HCT116 (cell line): ENCODE results near the gene KLHDC7B. TPM values are rescaled to one million over a fixed set of nuclear protein-coding genes. Genes with fewer than 3 reads are reported as not detected.

Experiments used
- ATAC-seq: fragments of 200-7000 bp; cut with Tn5 transposase; 2 replicates; pipeline ENCODE4 v1.9.1; 2020; ENCODE audit warnings: mild to moderate bottlenecking, moderate library complexity
- BruUV-seq: library from RNA; stranded (reverse); fragments of 400-500 nt; replicated peaks from 2 replicates; lab custom pipeline; 2021; lab: Mats Ljungman, UMichigan
- CTCF ChIA-PET: fragments of 300-600 bp; sonication (Branson Sonifier 250); formaldehyde crosslinking; loops from one replicate; lab custom pipeline; 2021; ENCODE audit warnings: antibody characterized with exemption; lab: Charles Lee
- POLR2A ChIA-PET: fragments of 300-600, 350-600 bp; sonication (Branson Sonifier 250); formaldehyde crosslinking; loops from one replicate; lab custom pipeline; 2021; ENCODE audit warnings: antibody characterized with exemption; lab: Charles Lee
- RAD21 ChIA-PET, 2 experiments: fragments of 300-600 bp; sonication (Branson Sonifier 250); formaldehyde crosslinking; loops; one replicate each; lab custom pipeline; 2023; ENCODE audit warnings: low total read pairs in 2 of 2; ENCODE audit not compliant: uncharacterized antibody in 2 of 2, unreplicated experiment in 2 of 2, low non-redundant PET in 1 of 2; lab: Charles Lee
- DNase-seq: peaks from one replicate; pipeline ENCODE4 v3.0.0-alpha.2; 2010; ENCODE audit warnings: low read depth, low spot score
- H2AFZ ChIP-seq: fragments of 200-600 bp; shearing (Covaris generic), sonication (generic); 2 replicates; pipeline ENCODE4 v1.6.1; 2017; ENCODE audit warnings: low read depth, mixed run types, mixed read lengths, antibody characterized with exemption, low read length; ENCODE audit not compliant: poor library complexity, severe bottlenecking
- H3K27ac ChIP-seq: 2 replicates; pipeline ENCODE4 v1.5.1; 2012; ENCODE audit warnings: low read depth, low read length
- H3K27me3 ChIP-seq: fragments of 200-600 bp; sonication (generic); 2 replicates; pipeline ENCODE4 v1.6.1; 2016; ENCODE audit warnings: mixed run types, low read length, mixed read lengths; ENCODE audit not compliant: insufficient read depth
- H3K36me3 ChIP-seq, 2 experiments: fragments of 200-500 bp in 1 of 2; fragments of 200-600 bp in 1 of 2; sonication (Bioruptor generic) in 1 of 2; sonication (generic) in 1 of 2; 2 replicates each; pipeline versions ENCODE4 v1.5.1 to v1.6.1; 2014 to 2016; ENCODE audit warnings: low read length in 2 of 2, inconsistent platforms in 1 of 2, mixed read lengths in 1 of 2, mixed run types in 1 of 2; ENCODE audit not compliant: insufficient read depth in 2 of 2, control insufficient read depth in 1 of 2
- H3K4me1 ChIP-seq, 2 experiments: fragments of 200-600 bp in 1 of 2; sonication (generic) in 1 of 2; 2 replicates each; pipeline versions ENCODE4 v1.5.1 to v1.6.1; 2012 to 2017; ENCODE audit warnings: low read length in 2 of 2, inconsistent platforms in 1 of 2, mild to moderate bottlenecking in 1 of 2, mixed read lengths in 1 of 2, mixed run types in 1 of 2, moderate library complexity in 1 of 2; ENCODE audit not compliant: insufficient read depth in 2 of 2, control insufficient read depth in 1 of 2
- H3K4me2 ChIP-seq: fragments of 200-600 bp; sonication (generic); 2 replicates; pipeline ENCODE4 v1.6.1; 2017; ENCODE audit warnings: mixed run types, low read length, mixed read lengths
- H3K4me3 ChIP-seq, 2 experiments: fragments of 200-600 bp in 1 of 2; sonication (generic) in 1 of 2; replicated peaks in 1 of 2; 2 replicates each; pipeline ENCODE4 v1.5.1; 2011 to 2016; ENCODE audit warnings: low read length in 2 of 2, control low read depth in 1 of 2, low read depth in 1 of 2, mild to moderate bottlenecking in 1 of 2, mixed read lengths in 1 of 2, mixed run types in 1 of 2
- H3K79me2 ChIP-seq: fragments of 200-600 bp; sonication (generic); 2 replicates; pipeline ENCODE4 v1.6.1; 2017; ENCODE audit warnings: mild to moderate bottlenecking, mixed run types, low read length, moderate library complexity, mixed read lengths; ENCODE audit not compliant: insufficient read depth
- H3K9ac ChIP-seq: fragments of 200-600 bp; sonication (generic); 2 replicates; pipeline ENCODE4 v1.6.1; 2016; ENCODE audit warnings: low read length, mixed read lengths
- H3K9me2 ChIP-seq: fragments of 200-600 bp; sonication (generic), shearing (Covaris generic); 2 replicates; pipeline ENCODE4 v1.6.1; 2017; ENCODE audit warnings: mixed run types, mild to moderate bottlenecking, moderate library complexity; ENCODE audit not compliant: insufficient read depth
- H3K9me3 ChIP-seq, 2 experiments: fragments of 200-500 bp in 1 of 2; fragments of 200-600 bp in 1 of 2; sonication (Bioruptor generic) in 1 of 2; sonication (generic) in 1 of 2; 2 replicates each; pipeline ENCODE4 v1.6.1; 2014 to 2017; ENCODE audit warnings: low read length in 2 of 2, mixed read lengths in 2 of 2, inconsistent platforms in 1 of 2, low read depth in 1 of 2, mild to moderate bottlenecking in 1 of 2, mixed run types in 1 of 2, moderate library complexity in 1 of 2; ENCODE audit not compliant: control insufficient read depth in 1 of 2, insufficient read depth in 1 of 2
- H4K20me1 ChIP-seq: fragments of 200-600 bp; sonication (generic), shearing (Covaris generic); 2 replicates; pipeline ENCODE4 v1.6.1; 2017; ENCODE audit warnings: mixed run types, mild to moderate bottlenecking, moderate library complexity; ENCODE audit not compliant: insufficient read depth
- CBX3 ChIP-seq: IDR thresholded peaks from 2 replicates; pipeline ENCODE4 v1.6.1; 2012; ENCODE audit warnings: low read depth
- CEBPB ChIP-seq: IDR thresholded peaks from 2 replicates; pipeline ENCODE4 v1.6.1; 2012; ENCODE audit warnings: low read depth
- EGR1 ChIP-seq: IDR thresholded peaks from 2 replicates; pipeline ENCODE4 v1.6.1; 2012; ENCODE audit warnings: low read depth
- FOSL1 ChIP-seq: IDR thresholded peaks from 2 replicates; pipeline ENCODE4 v1.6.1; 2012; ENCODE audit warnings: low read depth
- POLR2A ChIP-seq: IDR thresholded peaks from 2 replicates; pipeline ENCODE4 v1.7.0; 2011; ENCODE audit warnings: borderline replicate concordance; ENCODE audit not compliant: insufficient read depth, insufficient read length; ENCODE audit errors: extremely low read depth
- POLR2AphosphoS5 ChIP-seq: IDR thresholded peaks from 2 replicates; pipeline ENCODE4 v1.6.1; 2011; ENCODE audit warnings: mild to moderate bottlenecking, low read depth, low read length, moderate library complexity
- SRF ChIP-seq: IDR thresholded peaks from 2 replicates; pipeline ENCODE4 v1.6.1; 2012; ENCODE audit warnings: low read depth
- TCF7L2 ChIP-seq: IDR thresholded peaks from 2 replicates; pipeline ENCODE4 v1.7.0; 2011; ENCODE audit warnings: borderline replicate concordance, inconsistent platforms; ENCODE audit not compliant: insufficient read depth, insufficient read length; ENCODE audit errors: extremely low read depth
- YY1 ChIP-seq: IDR thresholded peaks from 2 replicates; pipeline ENCODE4 v1.6.1; 2011; ENCODE audit warnings: low read length, low read depth, moderate library complexity, mild to moderate bottlenecking; ENCODE audit not compliant: insufficient replicate concordance; ENCODE audit errors: extremely low read depth
- ZNF274 ChIP-seq: fragments of 200-500 bp; sonication (Bioruptor generic); IDR thresholded peaks from 2 replicates; pipeline ENCODE4 v1.6.1; 2014; ENCODE audit warnings: mild to moderate bottlenecking, low read depth, low read length, inconsistent platforms
- intact Hi-C: fragments of 100-400 bp; cut with micrococcal nuclease; formaldehyde crosslinking; loops from 2 replicates; pipeline ENCODE4 v1.10.0; 2022
- total RNA-seq: library from RNA; stranded (reverse); gene quantifications from one replicate; pipeline ENCODE4 v1.2.1, GENCODE V29; 2021; ENCODE audit not compliant: unreplicated experiment
- TF ChIP-seq, protein P1 (sequence below): IDR thresholded peaks from 2 replicates; pipeline ENCODE4 v1.6.1; 2012
- TF ChIP-seq, protein P2 (sequence below), 3 experiments: fragments of 200-600 bp in 1 of 3; sonication (generic) in 1 of 3; IDR thresholded peaks in 2 of 3; conservative IDR thresholded peaks in 1 of 3; 2 replicates each; pipeline ENCODE4 v1.5.1; 2012 to 2017; ENCODE audit warnings: low read depth in 2 of 3, low read length in 2 of 3, antibody characterized with exemption in 1 of 3, borderline replicate concordance in 1 of 3, control low read depth in 1 of 3, mild to moderate bottlenecking in 1 of 3, mixed read lengths in 1 of 3, mixed run types in 1 of 3, moderate library complexity in 1 of 3; ENCODE audit not compliant: insufficient read depth in 1 of 3
- TF ChIP-seq, protein P3 (sequence below): IDR thresholded peaks from 2 replicates; pipeline ENCODE4 v1.6.1; 2012

Gene KLHDC7B
- total RNA-seq, 1 experiment from 2014 or later: 0.69 TPM

DNA sequence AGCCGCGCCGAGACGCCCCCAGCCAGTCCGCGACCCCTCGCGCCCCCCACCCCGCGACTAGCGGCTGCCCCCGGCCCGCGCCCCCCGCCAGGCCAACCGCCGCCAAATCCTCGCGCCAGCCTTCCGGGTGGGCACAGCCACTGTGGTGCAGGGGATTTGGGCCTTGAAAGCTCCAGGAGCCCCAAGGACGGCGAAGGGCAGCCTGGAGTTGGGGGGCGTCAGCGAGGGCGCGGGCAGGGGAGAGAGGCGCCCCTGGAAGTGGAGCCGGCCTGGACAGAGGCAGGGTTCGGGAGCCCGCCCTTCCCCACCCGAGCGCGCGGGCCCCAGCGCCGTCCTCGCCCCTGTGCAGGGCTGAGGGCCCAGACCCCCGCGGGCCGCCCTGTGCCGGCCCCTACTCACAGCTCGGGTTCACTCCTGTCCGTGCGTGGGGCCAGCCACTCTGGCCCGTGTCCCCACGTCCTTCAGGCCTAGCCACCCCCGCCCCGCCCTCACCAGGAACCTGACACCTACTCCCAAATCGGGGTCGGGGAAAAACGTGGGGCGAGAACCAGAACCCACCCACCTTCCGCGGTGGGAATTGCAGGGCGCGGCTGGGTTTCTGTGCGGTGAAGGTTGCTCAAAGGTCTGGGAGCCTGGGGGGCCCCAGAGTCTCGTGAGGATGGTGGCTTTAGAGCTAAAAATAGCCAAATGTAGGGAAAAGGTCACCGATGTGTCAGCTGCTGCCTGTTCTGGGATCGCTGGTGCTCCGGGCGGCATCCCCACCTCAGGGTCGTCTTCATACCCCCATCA lies 32.5 kb downstream of the KLHDC7B start, which contains the start of gene CPT1B:
TSS of gene CPT1B (minus strand) at position 441 of the 789 bp plus-strand sequence. CDS start 512 bp downstream, outside the sequence.
- Histone ChIP-seq H3K27ac (no peak within 1 kb of the TSS), H3K4me3 (no peak within 1 kb of the TSS)

More for the DNA sequence above, 32.5 kb downstream of the KLHDC7B start, which contains the start of gene CPT1B:
- H3K36me3 ChIP-seq: no peaks in the 10 kb centered on the region; a peak in 2 of 4 replicates
- TF ChIP-seq TCF7L2 (no peak), SRF (no peak), POLR2A (no peak), POLR2AphosphoS5 (no peak), CBX3 (no peak), CEBPB (no peak), EGR1 (no peak), FOSL1 (no peak), YY1 (no peak), ZNF274 (no peak)
- TF ChIP-seq, protein P1, sequence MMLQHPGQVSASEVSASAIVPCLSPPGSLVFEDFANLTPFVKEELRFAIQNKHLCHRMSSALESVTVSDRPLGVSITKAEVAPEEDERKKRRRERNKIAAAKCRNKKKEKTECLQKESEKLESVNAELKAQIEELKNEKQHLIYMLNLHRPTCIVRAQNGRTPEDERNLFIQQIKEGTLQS: no peak
- TF ChIP-seq, protein P2, sequence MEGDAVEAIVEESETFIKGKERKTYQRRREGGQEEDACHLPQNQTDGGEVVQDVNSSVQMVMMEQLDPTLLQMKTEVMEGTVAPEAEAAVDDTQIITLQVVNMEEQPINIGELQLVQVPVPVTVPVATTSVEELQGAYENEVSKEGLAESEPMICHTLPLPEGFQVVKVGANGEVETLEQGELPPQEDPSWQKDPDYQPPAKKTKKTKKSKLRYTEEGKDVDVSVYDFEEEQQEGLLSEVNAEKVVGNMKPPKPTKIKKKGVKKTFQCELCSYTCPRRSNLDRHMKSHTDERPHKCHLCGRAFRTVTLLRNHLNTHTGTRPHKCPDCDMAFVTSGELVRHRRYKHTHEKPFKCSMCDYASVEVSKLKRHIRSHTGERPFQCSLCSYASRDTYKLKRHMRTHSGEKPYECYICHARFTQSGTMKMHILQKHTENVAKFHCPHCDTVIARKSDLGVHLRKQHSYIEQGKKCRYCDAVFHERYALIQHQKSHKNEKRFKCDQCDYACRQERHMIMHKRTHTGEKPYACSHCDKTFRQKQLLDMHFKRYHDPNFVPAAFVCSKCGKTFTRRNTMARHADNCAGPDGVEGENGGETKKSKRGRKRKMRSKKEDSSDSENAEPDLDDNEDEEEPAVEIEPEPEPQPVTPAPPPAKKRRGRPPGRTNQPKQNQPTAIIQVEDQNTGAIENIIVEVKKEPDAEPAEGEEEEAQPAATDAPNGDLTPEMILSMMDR (IDR thresholded peaks at IDR 0.05 in 2 of 3, conservative IDR thresholded peaks at IDR 0.05 in 1 of 3; ENCODE audit: borderline replicate concordance in 1 of 3, insufficient read depth in 1 of 3, low read depth in 2 of 3, low read length in 2 of 3): no peak
- TF ChIP-seq, protein P3, sequence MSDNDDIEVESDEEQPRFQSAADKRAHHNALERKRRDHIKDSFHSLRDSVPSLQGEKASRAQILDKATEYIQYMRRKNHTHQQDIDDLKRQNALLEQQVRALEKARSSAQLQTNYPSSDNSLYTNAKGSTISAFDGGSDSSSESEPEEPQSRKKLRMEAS: no peak
- no peak within 1 kb of the TSS for H3K4me2 ChIP-seq
- intact Hi-C loops: no loop called here
- peaks cover 10% of the 10 kb centered on the region; the same call in 1 of the 2 replicates for H3K79me2 ChIP-seq
- no peaks in the 10 kb centered on the region for H3K9me3 ChIP-seq
- no peak within 1 kb of the TSS for H2AFZ ChIP-seq
- H3K9me2 ChIP-seq: no peaks in the 10 kb centered on the region
- DNase-seq (no peak), ATAC-seq (no peak)
- RAD21 ChIA-PET: no interaction called here
- peaks cover 5 to 14% of the 10 kb centered on the region in 2 experiments for H3K4me1 ChIP-seq
- CTCF ChIA-PET: no interaction called here
- POLR2A ChIA-PET: no interaction called here
- no peaks in the 10 kb centered on the region for H4K20me1 ChIP-seq
- no TSS peak for BruUV-seq
- H3K27me3 ChIP-seq: no peaks in the 10 kb centered on the region
- H3K9ac ChIP-seq: no peak within 1 kb of the TSS
